GM18498 (cell line): ENCODE data around the gene TRABD2B.
"Not testable (repeated sequence)": the region's sequence is repeated elsewhere in the genome, so short reads cannot be mapped to it uniquely, and the experiment has no call there.

ENCODE experiments used
- ATAC-seq: cut with Tn5 transposase; IDR thresholded peaks from one replicate; pipeline ENCODE4 v1.9.1; 2021; ENCODE audit warnings: mild to moderate bottlenecking, moderate library complexity; ENCODE audit not compliant: unreplicated experiment

TRABD2B gene

GRCh38 chr1:47970882-47971281, 26.3 kb downstream of the TRABD2B start:
- ATAC-seq, result no peak

- ATAC-seq, result no peak
These were observed 27.7 kb downstream of the TRABD2B start for GRCh38 chr1:47969478-47969877.

DNA sequence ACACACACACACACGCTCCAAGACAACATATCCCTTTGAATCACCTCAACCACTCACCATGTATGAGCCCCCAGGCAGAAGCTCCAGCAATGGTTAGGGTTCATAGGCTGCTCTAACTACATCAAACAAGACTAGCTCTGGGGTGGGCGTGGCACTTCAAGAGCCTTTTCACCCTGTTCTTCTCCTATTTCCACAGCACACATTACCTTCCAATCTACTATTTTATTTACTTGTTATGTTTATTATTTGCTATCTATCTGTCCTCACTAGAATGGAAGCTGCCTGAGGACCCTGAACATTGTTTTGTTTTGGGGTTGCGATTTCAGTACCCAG, 28.7 kb downstream of the TRABD2B start:
- ATAC-seq, result no peak

- no peak for ATAC-seq
These were observed 29.2 kb downstream of the TRABD2B start for GRCh38 chr1:47967864-47968555.

DNA sequence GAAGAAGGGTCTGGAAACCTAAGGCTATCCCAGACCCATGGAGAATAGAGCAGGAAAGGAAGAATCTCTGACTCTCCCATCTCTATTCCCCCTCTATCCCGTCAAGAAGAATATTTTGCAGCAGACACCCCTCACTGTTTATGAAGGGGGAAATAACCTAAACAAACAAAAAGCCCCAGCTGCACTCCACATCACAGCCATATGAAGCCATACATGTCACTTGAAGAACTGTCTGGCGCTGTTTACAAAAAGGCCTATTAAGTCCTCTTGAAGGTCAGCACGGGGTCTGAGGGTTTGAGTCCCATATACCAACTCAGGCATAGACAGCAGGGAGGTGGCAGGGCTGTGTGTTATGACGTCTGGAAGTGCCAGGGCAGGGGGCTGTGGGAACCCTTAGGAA, 31.4 kb downstream of the TRABD2B start:
- no peak for ATAC-seq

DNA sequence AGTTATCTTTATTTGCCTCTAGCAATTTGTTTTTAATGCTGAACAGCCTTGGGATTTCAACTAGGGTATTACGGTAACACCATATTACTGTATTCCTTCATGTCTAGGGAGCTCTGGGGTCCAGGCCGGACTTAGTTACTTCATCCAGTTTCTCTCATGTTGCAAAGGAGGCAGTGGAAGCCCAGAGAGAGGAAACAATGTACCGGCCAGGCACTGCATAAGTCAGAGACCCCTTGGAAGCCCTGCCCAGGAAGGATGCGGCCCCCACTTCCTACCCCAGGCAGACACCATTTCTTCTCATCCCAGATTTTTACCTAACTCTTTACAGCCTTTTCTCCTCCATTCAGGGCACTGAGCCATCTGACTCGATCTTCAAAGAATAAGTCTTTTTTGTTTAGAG, 32.5 kb downstream of the TRABD2B start:
- no peak for ATAC-seq

DNA sequence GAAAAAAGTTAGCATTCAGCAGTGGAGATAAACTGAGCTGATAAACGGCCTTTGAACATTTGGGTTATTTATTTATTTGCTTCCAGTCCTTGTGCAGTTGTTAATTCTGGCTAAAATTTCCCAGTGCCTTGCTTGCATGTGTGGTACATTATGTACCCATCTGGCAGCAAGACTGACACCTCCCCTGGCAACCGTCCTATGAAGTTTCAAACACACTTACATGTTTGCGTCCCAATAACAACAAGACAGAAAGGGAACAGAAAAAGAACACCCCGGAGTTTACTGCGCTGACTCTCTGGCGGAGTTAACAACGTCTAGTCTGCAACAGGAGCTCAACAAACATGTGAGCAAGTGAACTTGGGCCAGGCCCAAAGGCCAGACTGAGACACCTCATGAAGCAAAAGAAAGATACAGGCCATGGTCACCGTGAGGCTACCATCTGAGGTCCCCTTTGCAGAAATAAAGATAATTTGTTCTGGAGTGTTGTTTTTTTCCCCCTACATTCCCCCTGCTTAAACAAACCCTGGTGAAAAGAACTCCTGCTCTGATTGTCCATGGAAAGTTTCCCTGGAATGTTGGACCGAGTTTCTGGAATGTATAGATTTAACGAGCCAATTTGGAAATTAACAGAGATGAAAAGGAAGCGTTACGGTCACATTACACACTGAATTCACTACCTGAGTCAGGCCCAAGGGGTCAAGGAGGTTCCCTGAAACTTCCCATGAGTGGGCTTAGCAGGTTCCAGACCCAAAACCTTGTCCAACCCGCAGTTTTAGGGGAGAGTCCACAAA, 33.4 kb downstream of the TRABD2B start:
- no peak for ATAC-seq

DNA sequence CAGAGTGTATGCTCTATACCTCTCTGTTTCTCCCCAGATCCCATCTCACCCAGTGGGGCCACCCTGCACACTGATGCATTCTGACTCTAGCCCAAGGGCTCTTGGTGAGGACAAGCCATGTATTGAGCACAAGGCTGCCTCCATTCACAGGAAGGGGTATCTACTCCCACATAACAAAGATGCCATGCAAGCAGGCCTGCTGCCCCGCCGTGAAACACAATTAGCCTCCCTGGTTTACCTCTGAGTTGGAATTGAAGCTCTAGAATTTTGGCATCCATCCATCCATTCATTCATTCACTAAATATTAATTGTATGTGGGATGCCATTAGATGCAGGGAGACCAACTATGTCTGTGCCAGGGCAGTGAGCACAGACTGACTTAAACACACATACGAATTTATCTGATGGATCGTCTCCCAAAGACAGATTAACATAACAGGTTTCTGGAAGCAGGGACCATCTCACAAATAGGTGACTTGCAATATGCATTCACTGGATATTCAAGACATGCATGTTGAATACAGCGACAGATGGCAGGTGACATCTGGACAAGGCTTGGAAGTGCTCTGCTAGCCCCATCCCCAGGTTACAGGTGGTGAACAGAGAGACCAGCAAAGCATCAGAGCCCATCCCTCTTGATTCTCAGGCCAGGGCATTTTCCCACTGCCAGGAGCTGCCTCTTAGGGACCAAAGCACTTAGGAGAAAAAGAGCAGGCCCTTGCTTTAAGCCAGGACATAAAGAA, 34.3 kb downstream of the TRABD2B start:
- ATAC-seq, result no peak

DNA sequence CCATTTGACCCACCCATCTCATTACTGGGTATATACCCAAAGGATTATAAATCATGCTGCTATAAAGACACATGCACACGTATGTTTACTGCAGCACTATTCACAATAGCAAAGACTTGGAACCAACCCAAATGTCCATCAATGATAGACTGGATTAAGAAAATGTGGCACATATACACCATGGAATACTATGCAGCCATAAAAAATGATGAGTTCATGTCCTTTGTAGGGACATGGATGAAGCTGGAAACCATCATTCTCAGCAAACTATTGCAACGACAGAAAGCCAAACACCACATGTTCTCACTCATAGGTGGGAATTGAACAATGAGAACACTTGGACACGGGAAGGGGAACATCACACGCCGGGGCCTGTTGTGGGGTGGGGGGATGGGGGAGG, 35.4 kb downstream of the TRABD2B start:
- ATAC-seq, result not testable (repeated sequence)

DNA sequence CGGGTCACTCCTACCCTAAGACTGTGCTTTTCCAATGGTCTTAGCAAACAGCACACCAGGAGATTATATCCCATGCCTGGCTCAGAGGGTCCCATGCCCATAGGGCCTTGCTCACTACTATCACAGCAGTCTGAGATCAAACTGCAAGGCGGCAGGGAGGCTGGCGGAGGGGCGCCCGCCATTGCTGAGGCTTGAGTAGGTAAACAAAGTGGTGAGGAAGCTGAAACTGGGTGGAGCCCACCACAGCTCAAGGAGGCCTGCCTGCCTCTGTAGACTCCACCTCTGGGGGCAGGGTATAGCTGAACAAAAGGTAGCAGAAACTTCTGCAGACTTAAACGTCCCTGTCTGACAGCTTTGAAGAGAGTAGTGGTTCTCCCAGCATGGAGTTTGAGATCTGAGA, 40.7 kb downstream of the TRABD2B start:
- ATAC-seq, result not testable (repeated sequence)

- no peak for ATAC-seq
These were observed 43.5 kb downstream of the TRABD2B start for GRCh38 chr1:47953661-47954060.

DNA sequence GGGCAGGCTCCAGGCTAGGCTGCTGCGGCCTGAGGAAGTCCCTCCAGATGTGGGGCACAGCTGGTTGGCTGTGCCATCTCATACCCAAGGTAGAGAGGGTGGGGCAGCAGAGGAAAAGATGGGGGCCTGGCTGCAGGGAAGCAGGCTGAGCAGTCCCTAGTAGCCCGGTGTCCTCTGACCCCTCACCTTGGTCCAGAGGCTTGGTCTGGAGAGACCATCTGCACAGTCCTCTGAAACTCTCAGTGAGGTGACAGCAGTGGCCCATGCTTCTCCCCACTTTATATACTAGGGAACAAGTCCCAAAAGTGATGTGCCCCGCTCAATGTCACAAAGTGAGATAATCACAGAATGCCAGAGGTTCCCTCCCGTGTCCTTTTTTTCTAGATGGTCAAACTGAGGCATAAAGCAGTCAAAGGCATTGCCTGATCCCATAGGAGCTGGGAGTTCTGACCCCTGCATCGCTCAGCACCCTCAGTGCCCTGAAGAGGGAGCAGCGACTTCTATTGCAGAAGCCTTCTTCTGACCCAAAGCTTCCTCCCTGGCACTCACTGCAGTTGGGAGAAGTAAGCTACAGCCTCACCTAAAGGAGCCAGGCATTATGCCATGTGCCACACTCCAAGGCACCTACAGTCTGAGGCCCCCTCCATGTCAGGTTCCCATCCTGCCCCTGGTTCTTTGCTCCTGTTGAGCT, 45.5 kb downstream of the TRABD2B start:
- no peak for ATAC-seq

DNA sequence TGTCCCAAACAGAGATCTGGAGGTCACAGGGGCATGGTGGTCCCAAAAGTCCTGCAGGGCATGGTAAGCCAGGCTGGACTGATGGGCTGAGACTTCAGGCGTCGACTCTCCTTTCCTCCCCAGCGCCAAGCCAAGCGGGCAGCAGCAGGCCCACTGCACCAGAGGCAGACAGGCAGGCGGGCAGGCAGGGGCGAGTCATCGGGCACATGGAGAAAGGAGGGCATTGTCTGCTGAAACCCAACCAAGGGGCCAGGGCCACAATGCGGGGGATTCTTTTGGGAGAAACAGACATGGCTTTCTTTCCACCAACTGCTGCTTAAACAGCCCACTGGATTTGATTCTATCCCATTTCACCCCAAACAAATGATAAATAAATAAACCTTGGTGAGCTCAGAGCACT, 46.2 kb downstream of the TRABD2B start:
- no peak for ATAC-seq

GRCh38 chr1:47950471-47950870, 46.7 kb downstream of the TRABD2B start:
- no peak for ATAC-seq

DNA sequence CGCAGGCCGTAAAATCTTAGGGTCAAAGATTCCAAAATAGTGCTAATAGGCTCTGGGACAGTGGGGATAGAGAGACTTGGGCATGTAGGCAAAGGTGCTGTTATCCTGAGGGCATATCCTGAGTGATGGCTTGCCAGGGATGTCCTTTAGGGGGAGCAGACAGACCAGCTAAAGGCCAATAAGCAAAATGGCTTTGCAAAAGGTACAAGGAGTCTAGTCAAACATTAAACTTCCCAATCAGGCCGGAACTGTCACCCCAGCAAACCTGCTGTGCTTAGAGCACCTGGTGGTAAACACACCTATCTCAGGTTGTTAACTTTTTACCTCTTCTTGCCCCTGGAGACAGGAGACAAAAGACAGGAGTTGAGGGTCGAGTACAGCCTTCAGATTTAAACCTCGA, 49.1 kb downstream of the TRABD2B start:
- ATAC-seq, result no peak

- no peak for ATAC-seq
These were observed 49.7 kb downstream of the TRABD2B start for GRCh38 chr1:47947531-47947930.

DNA sequence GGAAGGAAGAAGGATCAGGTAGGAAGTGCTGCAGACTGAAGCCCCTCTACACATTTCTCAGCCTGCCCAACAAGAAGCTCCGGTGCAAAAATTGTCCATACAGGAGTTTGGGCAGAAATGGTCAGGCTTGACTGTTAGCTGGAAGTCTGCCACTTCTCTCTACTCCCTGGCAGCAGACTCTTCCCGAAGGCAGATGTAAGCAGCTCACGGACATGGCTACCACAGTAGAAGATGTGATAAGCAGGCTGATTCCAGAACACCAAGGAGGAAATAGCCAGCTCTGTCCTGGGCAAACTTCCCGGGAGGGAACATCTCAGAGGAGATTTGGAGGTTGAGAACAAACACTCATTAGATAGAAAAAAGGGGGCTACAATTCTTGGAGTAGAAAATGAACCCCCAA, 52.6 kb downstream of the TRABD2B start:
- no peak for ATAC-seq

GRCh38 chr1:47942240-47942629, 55.0 kb downstream of the TRABD2B start:
- no peak for ATAC-seq

DNA sequence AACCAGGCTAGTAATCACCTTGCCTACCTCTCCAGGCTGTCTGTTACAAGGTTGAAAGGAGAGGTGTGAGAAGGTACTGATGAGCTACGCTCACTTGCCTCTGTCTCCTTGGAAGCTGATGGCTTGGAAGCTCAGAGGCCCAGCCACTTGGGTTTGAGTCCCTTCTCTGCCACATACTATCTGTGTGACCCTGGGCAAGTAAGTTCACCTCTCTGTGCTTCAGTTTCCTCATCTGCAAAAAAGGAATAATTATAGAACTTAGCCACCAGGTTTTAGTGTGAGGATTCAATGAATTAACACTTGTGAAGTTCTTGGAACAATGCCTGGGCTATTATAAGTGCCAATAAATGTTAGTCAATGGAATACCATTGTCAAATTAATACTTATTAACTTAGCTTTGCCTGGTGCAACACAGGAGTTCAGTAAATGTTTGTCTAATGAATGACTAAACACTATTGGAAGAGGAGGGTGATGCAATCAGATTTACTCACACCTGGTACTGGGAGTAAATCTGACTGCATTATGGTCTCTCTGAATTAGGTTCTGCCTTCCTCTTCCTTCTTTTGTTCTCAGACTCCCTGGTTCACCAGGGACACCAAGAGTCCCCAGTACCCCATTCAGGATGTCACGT, 55.5 kb downstream of the TRABD2B start:
- ATAC-seq, result no peak

DNA sequence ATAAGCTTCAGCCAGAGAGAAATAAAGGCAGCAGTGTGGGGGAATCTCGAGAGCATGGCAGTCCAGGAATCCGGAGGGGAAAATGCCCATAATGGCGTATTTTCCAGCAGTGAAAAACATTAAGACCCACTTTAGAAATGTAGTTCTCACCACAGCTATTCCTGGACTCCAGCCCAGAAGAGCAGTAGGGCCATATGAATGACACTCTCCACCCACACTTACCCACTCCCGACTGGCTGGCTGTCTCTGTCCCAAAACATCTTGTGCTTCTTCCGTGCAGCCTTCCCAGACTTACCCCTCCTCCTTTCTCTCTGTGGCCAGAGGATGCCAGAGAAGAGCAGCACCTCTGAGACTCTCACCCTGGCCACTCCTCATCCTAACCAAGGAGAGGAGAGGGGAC, 56.4 kb downstream of the TRABD2B start:
- no peak for ATAC-seq

- no peak for ATAC-seq
These were observed 56.9 kb downstream of the TRABD2B start for GRCh38 chr1:47940326-47940725.
